Activated CD8-positive, alpha-beta memory T cell treated with anti-CD3 and anti-CD28 coated beads, Interleukin-2, amount 50 U/mL, for 1 hour (primary cell): Measurements from ENCODE around the gene LRRIQ4.

Experiments
- DNase-seq: peaks from one replicate; pipeline ENCODE4 v3.0.0-alpha.2; 2020; ENCODE audit errors: extremely low read depth

Gene LRRIQ4

DNA sequence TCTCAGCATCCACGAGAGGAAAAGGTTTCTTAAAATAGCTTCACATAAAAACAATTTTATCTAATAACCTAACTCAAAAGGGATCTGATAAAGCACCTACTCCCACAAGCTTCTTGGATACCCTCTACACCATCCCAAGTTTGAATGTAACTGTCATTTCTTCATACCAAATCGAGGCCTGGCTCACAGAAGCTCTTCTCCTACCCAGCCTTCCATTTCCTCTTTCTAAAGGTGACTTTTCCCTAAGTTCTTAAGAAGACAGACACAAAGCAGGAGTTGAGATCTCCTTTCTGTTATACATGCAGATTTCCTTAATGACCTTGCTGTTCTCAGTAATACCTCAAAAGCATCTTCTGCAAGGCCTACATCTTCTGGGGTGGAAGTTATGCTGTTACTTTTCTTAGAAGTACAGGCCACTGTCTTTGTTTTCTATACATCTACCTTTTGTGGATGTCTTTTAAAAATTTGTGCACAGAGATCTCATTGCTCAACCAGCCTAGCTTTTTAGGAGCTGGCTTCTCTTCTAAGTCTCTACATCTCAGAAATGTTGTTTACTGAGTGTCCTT, 3.4 kb upstream of the LRRIQ4 start:
- DNase-seq: no peak

DNA sequence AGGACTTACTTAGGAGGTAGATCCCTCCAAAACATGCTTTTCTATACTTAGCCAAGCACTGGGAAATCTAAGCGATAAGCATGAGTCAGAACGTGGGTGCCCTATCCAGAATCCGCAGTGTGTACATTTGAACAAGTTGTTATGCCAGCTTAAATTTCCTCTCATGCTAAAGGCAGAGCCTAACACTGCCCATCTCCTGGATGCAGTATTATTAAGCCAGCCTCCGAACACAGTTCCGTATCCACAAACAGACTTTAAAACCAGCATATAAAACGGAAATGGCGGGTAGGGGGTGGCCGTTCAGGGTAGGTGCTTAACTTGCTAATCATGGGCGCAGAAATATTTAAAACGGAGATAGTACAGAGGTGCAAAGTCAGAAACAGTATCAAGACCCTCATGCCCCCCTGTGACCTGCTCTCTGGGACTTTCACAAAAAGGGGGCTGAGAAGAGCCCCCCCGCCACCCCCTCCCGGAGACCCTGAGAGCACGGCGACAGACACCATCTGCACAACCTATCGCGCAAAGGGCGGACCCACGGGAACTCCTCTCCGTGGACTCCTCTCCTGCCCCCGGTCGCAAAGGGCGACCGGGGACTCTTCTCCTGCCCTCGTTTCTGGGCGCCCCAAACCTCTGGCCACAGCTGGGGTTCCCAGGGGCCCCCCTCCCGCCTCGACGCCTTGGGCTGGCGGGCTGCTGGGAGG, 889 bp upstream of the LRRIQ4 start:
- DNase-seq: no peak

DNA sequence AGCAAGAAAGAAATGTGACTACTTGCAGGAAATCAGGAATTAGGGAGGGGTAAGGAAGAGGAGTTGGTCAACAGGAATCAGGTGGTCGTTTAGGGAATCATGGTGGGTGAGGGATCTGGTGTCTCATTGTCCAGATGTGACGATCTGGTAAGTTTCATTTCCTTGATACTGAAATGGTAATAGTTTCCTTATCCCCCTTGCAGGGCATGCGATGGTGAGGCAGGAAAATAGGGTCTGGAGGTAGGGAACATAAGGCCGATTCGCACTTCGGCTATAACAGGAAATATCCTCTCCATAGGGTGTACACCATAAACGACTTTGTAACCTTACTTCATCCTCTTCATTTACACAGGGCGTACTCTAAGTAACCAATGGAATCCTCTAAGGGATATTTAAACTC, 608 bp downstream of the LRRIQ4 start:
- no peak for DNase-seq

DNA sequence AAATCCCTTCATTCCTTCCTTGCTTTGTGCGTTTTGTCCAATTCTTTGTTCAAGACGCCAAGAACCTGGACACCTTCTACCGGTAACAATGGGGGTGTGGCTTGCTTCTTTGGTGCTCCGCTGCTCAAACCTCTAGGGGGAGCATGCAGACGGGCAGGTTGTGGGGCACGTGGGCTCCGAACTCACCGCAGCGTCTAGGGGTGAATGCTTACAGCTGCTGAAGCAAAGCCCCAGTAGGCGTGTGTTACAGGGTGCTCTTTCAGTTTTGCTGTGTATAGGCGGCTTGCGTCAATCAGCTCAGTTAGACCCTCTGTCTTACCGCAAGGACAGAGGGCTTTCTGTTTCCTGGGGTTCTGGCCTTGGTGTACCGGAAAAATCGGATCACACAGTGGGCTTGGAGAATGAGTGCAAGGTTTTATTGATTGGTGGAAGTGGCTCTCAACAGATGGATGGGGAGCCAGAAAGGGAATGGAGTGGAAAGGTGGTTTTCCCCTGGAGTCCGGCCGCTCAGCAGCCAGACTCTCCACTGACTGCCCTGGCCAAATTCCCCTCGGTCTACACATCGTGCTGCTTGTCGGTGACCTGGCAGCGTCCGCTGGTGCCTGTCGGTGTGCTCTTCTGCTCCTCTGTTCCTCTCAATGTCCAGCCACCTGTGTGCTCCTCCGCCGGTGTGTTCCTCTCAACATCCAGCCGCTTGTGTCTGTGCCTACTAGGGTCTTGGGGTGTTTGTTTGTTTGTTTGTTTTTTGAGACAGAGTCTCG, 1.3 kb downstream of the LRRIQ4 start:
- DNase-seq: peak; percentile 61

DNA sequence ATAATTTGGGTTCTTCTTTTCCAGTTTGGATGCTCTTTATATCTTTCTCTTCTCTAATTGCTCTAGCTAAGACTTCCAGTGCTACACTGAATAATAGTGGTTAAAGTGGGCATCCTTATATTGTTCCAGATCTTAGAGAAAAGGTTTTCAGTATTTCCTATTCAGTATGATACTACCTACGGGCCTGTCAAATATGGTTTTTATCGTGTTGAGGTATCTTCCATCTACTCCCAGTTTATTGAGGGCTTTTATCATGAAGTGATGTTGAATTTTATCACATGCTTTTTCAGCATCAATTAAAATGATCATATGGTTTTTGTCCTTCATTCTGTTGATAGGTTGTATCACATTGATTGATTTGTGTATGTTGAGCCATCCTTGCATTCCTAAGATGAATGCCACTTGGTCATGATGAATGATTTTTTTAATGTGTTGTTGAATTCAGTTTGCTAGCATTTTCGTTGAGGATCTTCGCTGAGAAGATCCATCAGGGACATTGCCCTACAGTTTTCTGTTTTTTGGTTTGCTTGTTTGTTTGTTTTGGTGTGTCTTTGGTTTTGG, 3.0 kb downstream of the LRRIQ4 start:
- no peak for DNase-seq

DNA sequence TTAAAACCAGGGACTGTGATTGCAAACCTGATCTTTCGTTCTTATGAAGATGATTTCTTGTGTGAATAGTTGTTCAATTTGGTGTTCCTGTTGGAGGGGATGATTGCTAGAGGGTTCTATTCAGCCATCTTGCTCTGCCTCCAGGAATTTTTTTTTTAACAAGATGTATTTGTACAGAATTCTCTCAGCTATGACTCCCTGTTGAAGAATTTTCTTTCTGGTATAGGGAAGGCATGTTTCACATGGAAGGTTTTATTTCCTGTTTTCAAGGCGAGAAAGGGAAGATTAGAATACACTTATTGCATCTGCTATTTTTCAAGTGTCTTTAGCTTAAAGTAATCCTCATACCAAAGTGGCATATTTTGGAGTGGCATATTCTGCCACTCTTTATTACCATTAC, 5.6 kb downstream of the LRRIQ4 start:
- DNase-seq: no peak

GRCh38 chr3:169822091-169822490, 9.4 kb downstream of the LRRIQ4 start:
- DNase-seq: no peak

- DNase-seq: no peak
These were observed 9.9 kb downstream of the LRRIQ4 start for GRCh38 chr3:169822540-169822939.

DNA sequence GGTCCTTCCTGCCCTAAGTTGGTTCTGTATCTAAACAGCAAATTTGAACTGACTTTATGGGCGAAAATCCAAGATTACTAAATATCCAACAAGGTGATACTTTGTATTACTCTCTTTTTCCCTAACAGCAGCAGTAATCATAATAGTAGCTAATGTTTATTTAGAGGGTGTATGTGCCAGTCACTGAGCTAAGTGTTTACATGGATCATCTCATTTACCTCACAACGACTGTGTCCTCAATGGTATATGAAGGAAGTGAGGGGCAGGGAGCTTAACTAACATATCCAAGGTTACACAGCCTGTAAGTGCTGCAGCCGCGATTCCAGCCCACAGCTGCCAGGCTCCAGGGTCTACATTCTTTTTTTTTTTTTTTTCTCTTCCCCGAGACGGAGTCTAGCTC, 10.3 kb downstream of the LRRIQ4 start:
- DNase-seq: no peak

DNA sequence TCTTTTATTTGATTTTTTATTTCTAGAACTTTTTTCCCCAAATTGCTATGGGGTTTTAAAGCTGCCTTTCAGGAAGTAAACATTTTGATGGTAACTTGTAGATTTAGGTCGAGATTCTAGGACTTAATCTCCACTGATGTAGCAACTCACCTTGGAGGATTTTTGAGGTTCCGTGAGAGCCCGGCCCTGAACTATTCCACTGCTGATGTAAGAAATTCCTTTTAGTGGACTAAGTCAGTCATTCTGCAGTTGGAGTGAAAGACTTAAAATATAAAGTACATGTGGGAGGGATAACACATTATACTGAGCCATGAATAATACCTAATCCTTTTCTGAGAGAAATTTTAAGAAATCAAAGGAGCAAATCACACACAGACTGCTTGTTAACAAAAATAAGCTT, 12.6 kb downstream of the LRRIQ4 start:
- DNase-seq: no peak

GRCh38 chr3:169827712-169828111, 15.0 kb downstream of the LRRIQ4 start:
- DNase-seq: no peak

DNA sequence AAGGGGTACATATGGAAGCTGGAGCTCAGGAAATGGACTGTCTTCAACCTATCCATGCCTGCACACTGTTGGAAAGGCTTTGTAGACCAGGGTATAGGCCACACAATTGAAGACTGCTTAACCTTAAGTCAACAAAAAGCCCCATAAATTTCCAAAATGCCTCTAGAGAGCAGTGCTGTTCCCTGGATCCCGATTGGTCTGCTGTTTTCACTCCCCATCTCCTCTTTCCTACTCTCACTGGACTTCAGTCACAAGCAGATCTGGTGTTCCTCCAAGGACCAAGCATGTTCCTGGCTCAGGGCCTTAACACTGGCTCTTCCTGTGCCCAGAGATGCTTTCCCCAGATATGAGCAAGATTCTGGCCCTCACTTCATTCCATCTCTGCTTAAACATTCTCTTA, 22.9 kb downstream of the LRRIQ4 start:
- no peak for DNase-seq

DNA sequence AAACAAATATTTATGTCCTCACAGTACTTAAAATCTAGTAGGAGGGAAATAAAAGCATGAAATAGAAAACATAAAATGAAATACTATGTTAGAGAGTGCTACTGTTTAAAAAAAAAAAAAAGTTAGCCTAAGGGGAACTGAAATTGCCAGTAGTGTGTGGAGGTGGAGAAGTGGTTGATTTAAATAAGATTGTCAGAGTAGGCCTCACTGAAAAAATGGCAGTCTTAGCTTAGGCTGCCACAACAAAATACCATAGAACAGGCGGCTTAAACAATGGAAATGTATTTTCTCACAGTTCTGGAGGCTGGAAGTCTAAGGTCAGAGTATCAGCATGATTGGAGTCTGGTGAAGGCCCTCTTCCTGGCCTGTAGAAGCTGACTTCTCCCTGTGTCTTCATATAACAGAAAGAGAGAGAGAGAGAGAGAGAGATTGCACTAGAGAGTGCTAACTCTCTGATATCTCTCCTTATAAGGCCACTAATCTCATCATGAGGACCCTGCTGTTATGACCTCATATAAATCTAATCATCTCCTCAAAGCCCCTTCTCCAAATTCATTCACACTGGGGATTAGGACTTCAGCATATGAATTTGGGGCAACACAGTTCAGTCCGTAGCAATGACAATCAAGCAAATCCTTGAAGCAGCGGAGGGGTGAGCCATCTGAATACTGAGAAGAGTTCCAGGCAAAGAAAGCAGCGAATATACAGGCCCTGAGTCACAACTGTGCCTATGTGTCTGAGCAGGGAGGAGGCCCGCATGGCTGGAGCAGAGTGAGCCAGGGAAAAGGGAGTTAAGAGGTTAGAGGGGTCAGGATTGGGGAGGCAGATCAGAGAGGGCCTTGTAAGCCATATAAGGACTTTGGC, 23.6 kb downstream of the LRRIQ4 start:
- no peak for DNase-seq

DNA sequence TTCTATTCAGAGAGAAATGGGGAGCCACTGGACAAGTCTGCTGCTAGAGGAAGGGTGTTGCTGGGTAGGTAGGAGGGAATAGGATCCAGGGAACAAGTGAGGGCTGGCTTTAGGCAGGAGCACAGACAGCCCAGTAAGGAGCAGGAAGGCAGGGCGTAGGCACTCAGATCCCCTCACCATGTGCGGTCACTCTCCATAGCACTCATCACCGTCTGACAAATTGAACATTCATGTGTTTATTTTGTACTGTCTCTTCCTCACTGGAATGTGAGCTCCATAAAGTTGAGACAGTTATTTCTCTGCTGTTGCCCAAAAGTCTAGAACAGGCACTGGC, 24.2 kb downstream of the LRRIQ4 start:
- DNase-seq: no peak

GRCh38 chr3:169838511-169839030, 25.9 kb downstream of the LRRIQ4 start:
- DNase-seq: no peak

DNA sequence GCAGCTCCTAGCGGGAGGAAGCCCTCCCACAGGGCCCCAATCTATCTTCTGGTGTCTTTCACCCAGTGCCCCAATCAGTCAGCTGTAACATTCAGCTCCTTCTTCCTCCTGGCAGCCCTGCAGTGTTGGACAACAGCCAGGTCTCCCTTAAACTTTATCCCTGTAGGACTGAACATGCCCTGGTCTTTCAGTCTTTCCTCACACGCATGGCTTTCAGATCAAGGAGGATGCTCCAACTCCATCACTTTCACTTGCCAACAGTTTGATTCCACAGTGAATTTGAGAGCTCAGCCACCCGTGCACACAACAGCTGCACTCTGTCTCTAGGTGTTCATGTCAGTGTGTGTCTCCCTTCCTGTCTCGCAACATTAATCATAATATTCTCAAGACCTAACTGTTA, 28.5 kb downstream of the LRRIQ4 start:
- DNase-seq: no peak

- DNase-seq: no peak
These were observed 30.3 kb downstream of the LRRIQ4 start for GRCh38 chr3:169842960-169843359.

DNA sequence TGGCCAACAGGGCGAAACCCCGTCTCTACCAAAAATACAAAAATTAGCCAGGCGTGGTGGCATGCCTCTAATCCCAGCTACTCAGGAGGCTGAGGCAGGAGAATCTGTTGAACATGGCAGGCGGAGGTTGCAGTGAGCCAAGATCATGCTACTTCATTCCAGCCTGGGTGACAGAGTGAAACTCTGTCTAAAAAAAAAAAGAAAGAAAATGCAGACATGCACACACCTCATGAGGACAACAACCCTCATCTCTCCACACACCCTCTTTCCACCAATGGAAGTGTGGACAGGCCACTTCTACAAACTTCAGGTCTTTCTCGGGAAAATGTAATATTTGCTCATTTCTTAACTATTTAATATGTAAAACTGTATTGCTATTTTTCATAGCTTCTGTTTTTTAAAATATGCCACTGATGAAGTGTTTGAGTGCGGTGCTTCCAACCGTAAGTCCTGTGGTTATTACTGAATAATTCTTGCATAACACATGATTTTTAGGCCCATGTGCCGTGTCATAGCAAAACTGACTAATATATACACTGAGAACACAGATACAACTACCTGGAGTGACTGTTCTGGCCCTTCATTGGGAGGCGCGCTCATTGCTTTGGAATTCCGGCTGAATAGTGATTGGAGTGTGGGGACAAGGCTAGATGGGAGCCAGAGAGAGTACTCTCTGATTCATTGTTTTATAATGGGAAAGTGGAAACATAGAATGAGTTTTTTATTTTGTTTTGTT, 34.0 kb downstream of the LRRIQ4 start:
- DNase-seq: no peak

DNA sequence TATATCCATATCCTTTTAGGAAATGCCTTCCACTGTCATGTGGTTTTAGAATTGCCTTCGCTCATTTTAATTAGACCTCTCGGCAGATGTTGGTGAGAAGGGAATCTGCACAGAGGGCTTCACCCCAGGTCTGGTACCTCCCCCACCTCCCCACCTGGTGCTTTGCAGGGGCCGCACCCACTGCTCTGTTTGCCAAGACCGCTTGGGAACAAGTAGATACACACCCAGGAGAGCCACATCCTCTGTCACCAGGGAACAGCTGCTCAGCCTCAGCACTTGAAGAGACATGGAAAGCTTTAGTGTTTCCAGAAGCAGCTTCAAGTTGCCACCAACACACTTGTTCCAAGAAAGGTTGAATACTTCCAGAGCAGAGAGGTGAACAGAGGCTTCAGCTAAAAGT, 35.2 kb downstream of the LRRIQ4 start:
- DNase-seq: no peak

- DNase-seq: no peak
These were observed 36.1 kb downstream of the LRRIQ4 start for GRCh38 chr3:169848741-169849140.

DNA sequence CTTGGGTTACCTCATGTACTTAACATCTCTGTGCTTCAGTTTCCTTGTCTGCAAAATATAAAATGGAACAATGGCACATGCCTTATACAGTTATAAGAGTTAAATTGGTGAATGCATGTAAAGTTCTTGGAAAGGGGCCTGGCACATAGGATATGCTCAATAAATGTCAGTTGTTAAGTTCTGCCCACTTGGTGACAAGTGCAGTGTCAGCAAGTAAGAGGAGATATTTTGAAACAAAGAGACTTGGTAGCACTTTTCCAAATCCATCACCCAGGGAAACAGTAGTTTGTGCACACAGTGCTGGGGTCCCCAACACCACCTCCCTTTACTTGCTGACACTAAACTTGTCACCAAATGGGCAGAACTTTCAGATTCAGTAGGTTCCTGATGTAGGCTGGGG, 37.9 kb downstream of the LRRIQ4 start:
- no peak for DNase-seq
